ENCODE results near the gene COPB1. TPM values are rescaled to one million over a fixed set of nuclear protein-coding genes. Genes with fewer than 3 reads are reported as not detected.

Gene COPB1
- polyA plus RNA-seq, 3 donors = 136 to 149 (median 136) TPM

DNA sequence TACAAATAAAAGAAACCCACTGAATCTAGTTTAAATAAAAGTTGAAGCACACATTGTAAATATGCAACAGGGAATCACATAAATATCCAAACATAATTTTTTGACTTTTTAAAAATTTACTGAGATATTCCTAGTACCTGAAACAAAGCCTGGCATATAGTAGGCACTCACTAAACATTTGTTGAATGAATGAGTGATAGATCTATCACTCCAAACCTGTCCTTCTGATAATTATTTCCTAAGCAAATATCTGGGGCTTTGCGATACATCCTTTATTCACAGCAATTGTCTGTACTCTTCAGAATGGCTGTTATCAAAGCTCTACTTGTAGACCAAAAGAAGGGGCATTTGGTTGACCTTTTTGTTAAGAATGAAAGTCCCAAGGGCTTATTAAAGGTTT, 23.2 kb upstream of the COPB1 start:
- DNase-seq (ENCODE audit: extremely low read depth in 1 of 11, low read depth in 9 of 11, low spot score in 4 of 11) = no peak

DNA sequence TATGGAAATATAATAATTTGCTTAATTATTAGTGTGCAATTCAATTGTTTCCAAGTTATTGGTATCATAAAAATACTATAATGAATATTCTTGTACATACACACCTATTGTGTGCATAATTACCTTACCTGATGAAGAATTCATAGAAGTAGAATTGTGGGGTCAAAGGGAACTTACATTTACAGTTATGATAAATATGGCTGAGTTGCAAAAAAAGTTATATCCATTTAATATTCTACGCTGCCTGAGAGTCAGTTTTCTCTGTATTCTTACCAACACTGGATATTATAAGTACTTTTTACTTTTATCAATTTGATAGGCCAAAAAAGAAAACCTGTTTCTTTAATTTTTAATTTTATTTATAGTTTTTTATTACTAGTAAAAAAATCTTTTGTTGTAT, 22.6 kb upstream of the COPB1 start:
- no peak for DNase-seq (ENCODE audit: extremely low read depth in 1 of 11, low read depth in 9 of 11, low spot score in 4 of 11)

DNA sequence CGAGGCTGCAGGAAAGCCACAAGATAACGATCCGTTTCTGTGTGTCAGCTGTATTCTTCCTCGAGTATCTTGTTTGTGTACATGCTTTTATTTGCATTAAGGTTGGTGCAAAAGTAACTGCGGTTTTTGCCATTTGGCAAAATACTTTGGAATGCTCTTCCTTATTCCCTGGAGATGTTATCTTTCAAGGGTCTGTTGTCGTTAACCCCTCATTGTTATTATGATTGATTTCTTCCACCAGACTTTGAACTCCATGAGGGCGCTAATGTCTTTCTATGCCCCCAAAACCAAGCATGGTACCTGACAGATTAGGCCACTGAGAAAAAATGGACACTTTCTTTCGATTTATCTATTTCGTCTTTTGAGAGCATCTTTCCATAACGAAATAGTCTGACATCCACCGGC, 21.1 kb upstream of the COPB1 start:
- DNase-seq (ENCODE audit: extremely low read depth in 1 of 11, low read depth in 9 of 11, low spot score in 4 of 11) = peak in 1 of 11 donors; percentile 13

DNA sequence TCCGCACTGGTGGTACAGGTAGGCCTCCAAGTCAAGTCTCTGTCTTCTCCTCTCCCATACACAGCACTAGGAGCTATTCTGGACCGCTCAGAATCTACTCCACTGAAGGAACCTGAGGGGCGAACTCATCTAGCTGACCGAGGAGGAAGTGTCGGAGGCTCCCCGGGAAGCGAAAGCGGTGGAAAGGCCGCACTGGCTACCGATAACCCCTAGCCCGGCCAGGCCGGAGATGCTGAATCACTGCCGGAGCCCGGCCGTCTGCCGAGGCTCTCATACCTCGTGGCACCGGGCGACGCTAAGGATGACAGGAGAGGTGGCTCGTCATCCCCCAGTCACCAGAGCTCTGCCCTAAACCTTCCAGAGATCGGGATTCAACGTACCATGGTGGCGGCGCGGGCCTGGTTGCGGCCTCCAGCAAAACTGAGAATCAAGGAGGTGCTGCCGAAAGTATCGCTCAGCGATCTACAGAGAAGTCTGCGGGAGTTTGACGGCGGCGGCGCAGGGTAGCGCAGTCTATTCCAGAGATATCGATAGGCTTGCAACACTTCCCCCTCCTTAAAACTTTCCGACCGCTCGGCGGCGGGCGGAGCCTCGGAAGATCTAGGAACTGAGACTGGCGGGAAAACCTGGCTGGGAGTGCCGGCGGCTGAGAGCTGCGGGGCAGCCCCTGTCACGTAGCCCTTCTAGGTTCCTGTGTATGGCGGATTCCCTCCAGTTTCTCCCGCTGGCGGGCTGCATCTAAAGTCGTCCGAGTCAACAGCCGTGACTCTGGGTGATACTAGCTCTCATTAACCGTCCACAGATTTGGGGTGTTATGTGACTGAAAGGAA, 20.5 kb upstream of the COPB1 start, which contains the start of gene PSMA1:
TSS of gene PSMA1 (minus strand) at position 470 of the 830 bp plus-strand sequence. CDS start at position 383, 87 bp downstream.
- DNase-seq (ENCODE audit: extremely low read depth in 1 of 11, low read depth in 9 of 11, low spot score in 4 of 11) = peak; percentile 81 to 96 (median 90)

DNA sequence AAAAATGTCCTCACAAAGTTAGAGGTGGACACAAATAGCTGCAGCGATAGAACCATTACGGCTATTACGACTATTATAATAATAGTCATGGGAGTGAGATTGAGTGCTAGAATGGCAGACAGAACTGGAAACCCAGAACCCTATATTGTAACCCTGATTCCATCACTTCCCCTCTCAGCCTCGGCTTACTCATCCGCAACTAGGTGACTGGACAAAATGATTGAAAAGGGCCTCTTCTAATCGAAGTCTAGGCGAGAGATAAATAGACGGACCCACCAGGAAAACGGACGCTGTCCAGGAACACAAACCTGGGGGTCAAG, 19.9 kb upstream of the COPB1 start:
- DNase-seq (ENCODE audit: extremely low read depth in 1 of 11, low read depth in 9 of 11, low spot score in 4 of 11) = peak in 2 of 11 donors; percentile 15 to 29

DNA sequence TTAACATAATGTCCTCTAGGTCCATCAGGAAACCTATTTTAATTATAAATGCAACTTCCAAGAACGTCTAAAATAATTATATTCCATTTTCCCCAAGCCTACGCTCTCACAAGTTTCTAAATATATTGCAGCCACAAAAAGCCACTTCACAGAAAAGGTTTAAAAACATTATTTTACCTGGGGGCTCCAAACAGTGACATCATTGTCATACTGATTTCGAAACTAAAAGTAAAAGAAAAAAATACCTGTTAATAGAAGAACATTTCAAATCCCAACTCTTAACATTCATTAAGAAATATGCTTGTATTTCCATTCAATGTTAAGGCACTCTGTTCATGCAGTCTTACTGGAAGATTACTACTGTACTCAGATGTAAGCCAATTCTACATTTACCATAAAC, 19.2 kb upstream of the COPB1 start:
- DNase-seq (ENCODE audit: extremely low read depth in 1 of 11, low read depth in 9 of 11, low spot score in 4 of 11) = no peak

DNA sequence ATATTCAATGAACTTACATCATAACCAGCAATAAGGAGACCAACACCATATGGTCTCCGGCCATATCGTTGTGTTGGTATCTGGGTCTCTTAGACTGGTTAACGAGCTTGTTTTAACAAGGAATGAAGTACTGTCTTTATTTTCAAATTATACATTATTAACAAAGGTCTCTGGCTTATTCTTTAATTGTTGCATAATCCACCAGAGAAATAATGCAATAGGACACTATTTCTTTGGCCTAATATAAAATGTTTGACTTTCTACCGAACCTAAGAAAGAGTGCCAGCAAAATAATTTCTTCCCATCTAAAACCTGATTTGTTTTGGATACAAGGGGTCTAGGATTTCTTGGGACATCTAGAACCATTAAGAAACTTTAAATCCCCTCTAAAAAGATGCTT, 14.2 kb upstream of the COPB1 start:
- no peak for DNase-seq (ENCODE audit: extremely low read depth in 1 of 11, low read depth in 9 of 11, low spot score in 4 of 11)

DNA sequence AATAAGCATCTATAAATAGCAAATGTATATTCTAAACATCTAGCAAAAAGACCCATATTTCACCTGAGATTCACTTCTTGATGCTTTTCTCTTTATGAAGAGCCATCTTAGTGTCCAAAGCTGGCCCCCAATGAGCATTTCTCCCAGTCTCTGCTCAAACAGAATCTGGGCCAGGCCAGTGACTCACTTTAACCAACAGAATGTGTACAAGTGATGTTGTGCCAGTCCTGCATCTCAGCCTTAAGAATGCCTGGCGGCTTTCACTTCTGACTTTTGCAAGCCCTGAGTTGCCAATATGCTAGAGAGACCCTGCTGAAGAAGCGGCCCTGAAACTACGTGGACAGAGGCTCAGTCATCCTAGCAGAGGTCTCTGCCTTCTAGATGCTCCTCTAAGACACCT, 6.9 kb upstream of the COPB1 start:
- no peak for DNase-seq (ENCODE audit: extremely low read depth in 1 of 11, low read depth in 9 of 11, low spot score in 4 of 11)

DNA sequence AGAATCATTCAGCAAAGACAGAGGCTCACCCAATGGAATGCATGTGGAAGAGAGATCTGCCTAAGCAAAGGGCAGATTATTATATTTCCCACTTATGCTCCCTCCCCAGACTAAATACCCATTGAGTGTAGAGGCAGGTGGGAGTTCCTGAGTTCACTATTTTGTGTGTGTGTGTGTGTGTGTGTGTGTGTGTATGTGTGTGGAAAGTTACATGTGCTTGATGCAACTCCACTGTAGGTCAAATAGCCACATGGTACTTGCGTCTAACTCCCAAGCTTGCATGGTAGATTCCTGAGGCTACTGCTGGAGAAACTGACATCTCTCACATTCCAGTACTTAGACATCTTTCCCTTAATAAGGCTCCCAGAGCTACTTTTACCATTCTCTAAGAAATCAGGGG, 3.4 kb upstream of the COPB1 start:
- no peak for DNase-seq (ENCODE audit: extremely low read depth in 1 of 11, low read depth in 9 of 11, low spot score in 4 of 11)

DNA sequence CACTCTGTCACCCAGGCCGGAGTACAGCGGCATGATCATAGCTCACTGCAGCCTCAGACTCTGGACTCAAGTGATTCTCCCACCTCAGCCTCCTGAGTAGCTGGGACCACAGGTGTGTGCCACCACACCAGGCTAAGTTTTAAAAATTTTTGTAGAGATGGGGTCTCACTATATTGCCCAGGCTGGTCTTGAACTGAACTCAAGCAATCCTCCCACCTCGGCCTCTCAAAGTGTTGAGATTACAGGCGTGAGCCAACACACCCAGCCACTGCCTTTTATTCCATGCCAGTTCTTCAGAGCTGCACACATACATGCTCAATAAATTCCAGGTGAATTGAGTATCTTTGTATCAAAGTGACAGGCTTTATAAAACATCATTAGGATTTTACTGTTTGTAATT, 2.4 kb upstream of the COPB1 start:
- DNase-seq (ENCODE audit: extremely low read depth in 1 of 11, low read depth in 9 of 11, low spot score in 4 of 11) = no peak

DNA sequence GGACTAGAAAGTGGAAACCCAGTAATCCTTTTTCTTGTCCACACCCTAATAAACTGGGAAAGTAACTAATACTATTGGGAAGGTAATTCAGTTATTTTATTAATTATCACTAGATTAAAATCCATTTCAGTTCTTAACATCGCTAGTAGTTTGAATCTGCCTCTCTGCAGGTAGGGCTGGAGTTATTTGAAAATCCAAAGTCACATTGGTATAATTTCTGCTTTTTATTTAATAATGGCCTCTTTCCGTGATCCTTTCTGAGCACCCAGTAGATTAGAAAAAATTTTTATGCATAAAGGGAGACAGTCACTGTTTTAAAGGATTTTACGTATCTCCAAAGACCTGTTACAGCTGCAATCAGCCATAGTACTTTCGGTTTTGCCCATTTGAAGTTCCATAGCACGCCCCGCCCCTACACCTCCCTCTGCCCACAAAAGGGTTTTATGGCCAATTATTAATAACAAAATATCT, 605 bp upstream of the COPB1 start:
- peak in 7 of 11 donors; percentile 18 to 53 (median 45) for DNase-seq (ENCODE audit: extremely low read depth in 1 of 11, low read depth in 9 of 11, low spot score in 4 of 11)

DNA sequence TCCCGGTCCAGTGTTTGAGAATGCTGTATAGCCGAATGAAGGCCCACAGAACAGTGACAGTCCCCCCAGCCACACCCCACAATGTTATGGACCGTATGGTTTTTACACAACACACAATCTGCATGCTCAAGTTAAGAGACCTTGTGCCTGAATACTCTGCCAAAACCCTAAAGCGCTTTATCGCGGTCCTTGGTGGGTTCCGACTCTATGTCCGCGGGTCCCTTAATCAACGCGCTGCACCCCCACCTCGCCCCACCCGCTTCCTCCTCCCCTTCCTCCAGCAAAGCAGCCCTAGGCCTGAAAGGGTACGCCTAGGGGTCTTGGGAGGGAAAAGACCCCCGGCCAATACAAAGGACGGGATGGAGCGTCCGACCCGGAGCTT, 442 bp downstream of the COPB1 start:
- peak in 7 of 11 donors; percentile 17 to 43 (median 34) for DNase-seq (ENCODE audit: extremely low read depth in 1 of 11, low read depth in 9 of 11, low spot score in 4 of 11)

DNA sequence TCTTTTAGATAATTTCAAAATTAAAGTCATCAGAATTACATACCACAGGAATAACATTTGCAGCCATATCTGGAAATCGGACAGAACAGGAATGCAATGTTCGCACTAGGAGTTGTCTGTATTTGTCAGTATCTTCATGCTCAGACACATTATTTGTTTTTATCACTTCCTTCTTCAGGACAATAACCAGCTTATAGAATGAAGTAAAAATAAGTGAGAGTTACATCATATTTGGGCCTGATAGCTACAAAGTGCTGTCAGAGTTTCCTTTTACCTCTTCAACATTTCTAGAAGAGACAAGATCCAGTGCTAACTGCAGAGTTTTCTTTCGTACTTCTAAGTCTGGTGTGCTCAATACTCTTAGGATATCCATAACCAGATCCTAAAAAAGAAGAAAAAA, 18.9 kb downstream of the COPB1 start:
- no peak for DNase-seq (ENCODE audit: extremely low read depth in 1 of 11, low read depth in 9 of 11, low spot score in 4 of 11)

DNA sequence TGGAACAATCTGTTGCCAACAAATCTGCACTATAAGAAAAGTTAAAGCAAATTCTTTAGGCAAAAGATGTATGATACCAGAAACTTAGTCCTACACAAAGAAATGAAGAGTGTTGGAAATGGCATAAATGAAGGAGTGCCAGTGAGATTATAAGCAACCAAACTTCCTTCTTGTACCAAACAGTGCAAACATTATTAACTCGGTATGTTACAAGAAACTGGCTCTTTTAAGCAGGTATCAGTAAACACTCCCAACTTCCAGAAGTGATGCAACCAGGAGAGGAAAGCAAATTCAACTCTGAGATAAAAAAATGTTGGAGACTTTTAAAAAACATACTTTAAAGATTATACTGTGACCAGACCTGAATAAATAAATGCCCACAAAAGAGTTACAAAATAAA, 28.5 kb downstream of the COPB1 start:
- DNase-seq (ENCODE audit: extremely low read depth in 1 of 11, low read depth in 9 of 11, low spot score in 4 of 11) = no peak

DNA sequence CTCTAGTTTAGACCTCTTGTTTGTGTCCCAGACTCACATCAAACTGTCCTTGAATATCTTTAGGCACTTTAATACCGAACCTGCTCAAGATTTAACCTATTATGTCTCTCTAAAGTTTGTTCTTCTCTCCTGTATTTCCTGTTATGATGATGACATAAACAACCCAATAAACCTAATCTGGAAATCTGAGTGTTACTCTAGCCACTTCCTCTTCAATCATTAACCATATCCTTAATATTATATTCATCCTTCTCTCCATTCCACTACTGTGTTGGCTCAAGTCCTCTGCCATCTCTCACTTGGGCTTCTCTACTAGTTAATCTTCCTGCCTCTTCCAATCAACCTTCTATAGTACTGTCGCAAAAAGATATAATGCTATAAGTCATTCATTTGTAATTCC, 36.0 kb downstream of the COPB1 start:
- no peak for DNase-seq (ENCODE audit: extremely low read depth in 1 of 11, low read depth in 9 of 11, low spot score in 4 of 11)

DNA sequence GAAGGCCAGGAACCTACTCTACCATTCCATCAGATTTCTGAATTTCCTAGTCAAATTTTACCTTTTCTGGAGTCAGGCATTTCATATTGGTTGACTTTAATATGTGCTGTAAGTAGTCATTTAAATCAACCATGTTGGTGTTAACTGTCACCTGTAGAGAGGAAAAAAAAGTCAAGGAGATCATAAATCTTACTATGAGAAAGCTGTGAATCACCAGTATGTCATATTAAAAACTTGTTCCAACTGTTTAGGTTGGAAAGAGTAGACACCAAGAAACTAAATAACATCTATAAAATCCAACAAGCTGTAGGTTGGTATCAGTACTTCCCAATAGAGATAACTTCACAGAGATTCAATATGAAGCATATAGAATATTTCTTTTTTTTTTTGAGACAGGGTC, 39.5 kb downstream of the COPB1 start:
- no peak for DNase-seq (ENCODE audit: extremely low read depth in 1 of 11, low read depth in 9 of 11, low spot score in 4 of 11)

DNA sequence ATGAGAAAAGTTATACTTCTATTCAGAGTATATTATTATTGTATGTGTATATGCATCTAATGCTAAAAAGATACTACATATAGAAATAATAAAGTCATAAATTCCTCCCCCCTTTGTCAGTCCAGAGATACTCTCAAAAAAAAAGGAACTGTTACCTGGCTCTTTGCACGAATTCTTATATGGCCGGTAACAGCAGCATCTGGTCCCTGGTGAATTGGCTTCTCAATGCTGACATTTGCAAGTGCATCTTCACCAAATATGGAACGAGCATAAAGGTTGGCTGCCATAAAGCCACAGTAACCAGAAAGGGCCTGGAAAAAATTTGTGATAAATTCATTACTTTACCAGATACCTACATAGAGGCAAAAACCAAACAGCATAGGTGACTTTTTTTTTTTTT, 41.2 kb downstream of the COPB1 start:
- no peak for DNase-seq (ENCODE audit: extremely low read depth in 1 of 11, low read depth in 9 of 11, low spot score in 4 of 11)

DNA sequence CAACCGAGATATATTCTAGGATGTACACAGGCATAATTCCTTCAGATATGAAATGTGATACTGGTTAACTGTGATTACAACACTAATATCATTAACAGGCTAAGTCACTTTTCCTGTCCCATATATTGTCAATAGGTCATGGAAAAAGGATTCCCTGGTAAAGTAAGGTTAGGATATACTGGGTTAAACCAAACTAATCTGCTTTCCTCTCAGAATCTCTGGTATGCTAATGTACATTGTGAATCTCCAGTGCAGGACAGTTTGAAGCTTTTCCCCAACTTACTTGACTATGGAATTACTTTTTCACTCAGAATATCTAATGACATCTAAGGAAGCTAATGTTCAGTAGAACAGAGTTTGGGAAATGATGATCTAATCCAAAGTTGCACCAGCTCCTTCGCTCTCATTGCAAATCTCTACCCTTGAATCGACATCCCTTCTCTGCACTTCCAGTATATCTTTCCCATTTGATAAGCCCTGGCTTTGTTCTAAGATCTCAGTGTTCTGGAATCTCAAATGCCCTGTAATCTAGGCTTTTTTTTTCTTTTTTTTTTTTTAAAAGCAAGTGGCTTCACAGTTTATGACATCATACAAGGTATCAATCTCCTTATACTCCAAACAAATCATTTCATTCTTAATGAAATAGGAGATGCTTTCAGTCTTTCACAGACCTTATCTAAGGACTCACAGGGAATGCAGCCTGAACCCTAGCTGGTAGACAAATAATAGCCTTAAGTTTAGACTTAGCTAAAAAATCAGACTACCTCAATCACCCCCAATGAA, 43.8 kb downstream of the COPB1 start:
- DNase-seq (ENCODE audit: extremely low read depth in 1 of 11, low read depth in 9 of 11, low spot score in 4 of 11) = no peak

DNA sequence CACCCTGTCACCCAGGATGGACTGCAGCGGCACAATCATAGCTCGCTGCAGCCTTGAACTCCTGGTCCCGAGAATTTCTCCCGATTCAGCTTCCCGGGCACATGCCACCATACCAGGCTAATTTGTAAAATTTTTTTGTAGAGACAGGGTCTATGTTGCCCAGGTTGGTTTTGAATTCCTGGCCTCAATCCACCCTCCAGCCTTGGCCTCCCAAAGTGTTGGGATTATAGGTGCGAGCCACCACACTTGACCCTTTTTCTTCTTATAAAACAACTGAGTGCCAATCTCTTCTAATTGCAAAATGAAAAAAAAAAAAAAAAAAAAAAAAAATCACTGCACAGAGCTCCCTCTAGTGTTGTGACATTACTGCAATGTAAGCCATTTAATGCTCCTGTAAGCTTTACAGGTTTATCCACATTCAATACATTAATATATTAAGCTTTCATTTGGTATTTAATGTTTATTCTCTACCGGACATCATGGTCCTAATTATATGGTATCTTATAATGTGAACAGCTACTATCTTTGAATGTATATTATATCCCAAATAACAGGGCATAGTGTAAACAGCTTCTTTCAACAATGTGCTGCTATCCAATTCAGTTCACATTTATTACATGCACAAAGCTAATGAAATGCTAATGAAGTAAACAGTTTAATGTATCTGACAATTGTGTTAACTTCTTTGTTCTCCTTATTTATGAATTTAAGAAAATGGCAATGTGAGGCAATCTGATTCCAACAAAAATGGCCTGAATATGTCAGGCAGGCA, 44.6 kb downstream of the COPB1 start:
- peak in 4 of 11 donors; percentile 2 to 13 (median 4) for DNase-seq (ENCODE audit: extremely low read depth in 1 of 11, low read depth in 9 of 11, low spot score in 4 of 11)

DNA sequence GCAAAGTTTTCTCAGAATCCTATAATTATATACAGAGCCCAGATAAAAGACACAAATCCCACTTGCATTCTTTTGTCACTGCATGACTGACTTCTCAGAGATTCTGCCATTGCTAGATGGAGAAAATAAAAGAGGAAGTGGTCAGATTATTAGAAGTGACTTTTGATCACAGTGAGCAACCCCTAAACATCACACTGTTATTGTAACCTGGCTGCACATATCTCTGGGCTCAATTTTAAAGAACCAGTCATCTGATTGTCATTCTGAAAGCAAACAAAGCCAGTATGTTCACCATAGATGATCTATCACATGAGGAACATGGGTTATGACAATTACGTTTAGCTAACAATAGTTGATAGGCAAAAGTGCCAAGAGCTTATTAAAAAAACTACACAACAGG, 47.8 kb downstream of the COPB1 start:
- no peak for DNase-seq (ENCODE audit: extremely low read depth in 1 of 11, low read depth in 9 of 11, low spot score in 4 of 11)
